HFFc6 (cell line): ENCODE data around the gene SH3TC1. TPM values are rescaled to one million over a fixed set of nuclear protein-coding genes. Genes with fewer than 3 reads are reported as not detected.

Experiments used
- DNase-seq: peaks from one replicate; pipeline ENCODE4 v3.0.0-alpha.2; 2018
- H3K27ac Mint-ChIP-seq: 2 replicates; pipeline ENCODE4 v1.8.0; 2020; ENCODE audit warnings: mild to moderate bottlenecking, mixed read lengths
- H3K27me3 Mint-ChIP-seq: 2 replicates; pipeline ENCODE4 v1.8.0; 2021; ENCODE audit warnings: mild to moderate bottlenecking, moderate library complexity, mixed read lengths; ENCODE audit not compliant: insufficient read depth
- H3K36me3 Mint-ChIP-seq: 2 replicates; pipeline ENCODE4 v1.8.0; 2021; ENCODE audit warnings: low read depth, mixed read lengths
- H3K4me1 Mint-ChIP-seq: 2 replicates; pipeline ENCODE4 v1.8.0; 2020; ENCODE audit warnings: low read depth, mixed read lengths
- H3K4me3 Mint-ChIP-seq: 2 replicates; pipeline ENCODE4 v1.8.0; 2020; ENCODE audit warnings: mild to moderate bottlenecking, moderate library complexity, mixed read lengths
- H3K9me3 Mint-ChIP-seq: 2 replicates; pipeline ENCODE4 v1.8.0; 2020; ENCODE audit warnings: mild to moderate bottlenecking, mixed read lengths
- CTCF ChIP-seq: fragments of 200-600 bp; sonication (generic); IDR thresholded peaks from 2 replicates; pipeline ENCODE4 v1.5.0; 2021; ENCODE audit warnings: antibody characterized with exemption, mild to moderate bottlenecking
- total RNA-seq, 6 experiments: library from RNA; stranded (reverse); fragmentation: NEBNext Ultra II Directional; extraction: Animal tissue kit (Norgen Biotek cat#: 25700); gene quantifications; 2 replicates in 1 of 6; 3 replicates in 5 of 6; pipeline ENCODE4 v1.2.3, GENCODE V29; 2021

SH3TC1 gene
- total RNA-seq, 6 experiments from 2014 or later, result 0.34 to 1.4 (median 0.86) TPM

DNA sequence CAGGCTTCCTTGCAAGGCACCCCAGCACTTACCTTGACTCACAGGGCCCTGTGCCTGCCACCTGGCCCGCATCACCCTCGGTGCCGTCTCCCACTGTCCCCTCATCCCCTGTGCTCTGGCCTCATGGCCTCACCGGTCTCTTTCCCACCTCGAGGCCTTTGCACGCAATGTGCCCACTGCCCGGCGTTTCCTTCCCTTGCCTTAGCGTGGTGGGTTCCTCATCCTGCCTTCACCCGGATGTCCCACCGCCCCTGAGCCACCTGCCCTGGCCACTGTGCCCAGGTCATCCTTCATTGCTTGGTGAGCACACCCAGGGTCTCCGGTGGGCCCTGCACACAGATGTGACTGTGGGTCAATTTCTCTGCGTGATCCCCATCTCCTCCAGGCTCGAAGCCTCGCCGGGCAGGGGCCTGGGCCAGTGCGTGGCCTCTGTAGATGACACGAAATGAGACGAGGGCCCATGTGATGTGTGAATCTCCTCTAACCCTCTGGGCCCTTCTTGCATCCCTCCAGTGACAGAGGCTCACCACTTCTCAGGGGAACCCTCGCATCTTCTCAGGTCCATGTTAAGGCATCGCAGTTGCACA is 75.1 kb downstream of the SH3TC1 start:
- DNase-seq, result no peak
- Mint-ChIP-seq H3K4me1 (peaks cover 58% of the 10 kb centered on the region), H3K27ac (peak overlapping the region; percentile 52), H3K9me3 (no peaks in the 10 kb centered on the region), H3K36me3 (no peaks in the 10 kb centered on the region), H3K27me3 (no peaks in the 10 kb centered on the region; the same call in 1 of the 2 replicates), H3K4me3 (no peak overlapping the region)
- no peak for TF ChIP-seq CTCF

DNA sequence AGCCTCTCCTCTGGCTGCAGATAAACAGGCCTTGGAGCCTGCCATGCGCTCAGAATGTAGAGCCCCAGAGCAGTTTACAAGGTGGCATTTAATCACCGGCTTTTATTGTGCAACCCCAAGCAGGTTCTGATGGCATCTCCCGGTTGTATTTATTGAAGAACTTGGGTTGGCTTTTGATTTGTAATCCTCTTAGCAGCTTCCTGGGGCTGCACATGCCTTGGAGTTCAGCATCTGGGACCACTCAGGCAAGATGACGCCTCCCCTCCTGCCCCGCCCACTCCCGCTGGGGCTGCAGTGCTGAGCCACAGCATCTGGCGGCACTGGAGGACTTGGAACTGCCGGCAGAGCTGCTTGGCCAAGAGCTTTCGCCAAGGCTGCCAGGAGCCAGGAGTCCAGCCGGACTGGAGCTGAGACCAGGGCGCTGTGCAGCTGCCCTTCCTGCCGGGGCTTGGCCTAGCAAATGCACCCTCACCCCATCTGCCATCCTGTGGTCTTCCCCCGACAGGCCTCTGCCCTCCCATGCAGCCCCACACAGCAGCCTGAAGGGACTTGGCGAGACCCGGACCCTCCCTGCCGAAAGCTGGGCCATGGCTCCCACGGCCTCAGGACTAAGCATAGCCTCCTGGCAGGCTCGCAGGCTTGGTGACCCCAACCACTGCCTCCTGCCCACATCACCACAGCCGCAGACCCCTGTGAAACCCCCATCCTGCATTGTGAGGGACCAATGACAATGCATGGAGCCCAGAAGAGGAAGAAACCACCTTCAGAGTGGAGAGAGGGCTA is 75.9 kb downstream of the SH3TC1 start:
- H3K4me1 Mint-ChIP-seq, result peaks cover 65% of the 10 kb centered on the region
- H3K27ac Mint-ChIP-seq, result peak overlapping the region; percentile 52
- H3K4me3 Mint-ChIP-seq, result no peak overlapping the region; the same call in 1 of the 2 replicates
- peak; percentile 92 for DNase-seq
- H3K27me3 Mint-ChIP-seq, result no peaks in the 10 kb centered on the region; the same call in none of the 2 replicates
- no peaks in the 10 kb centered on the region for H3K9me3 Mint-ChIP-seq
- no peaks in the 10 kb centered on the region for H3K36me3 Mint-ChIP-seq
- peak; percentile 66 for TF ChIP-seq CTCF

DNA sequence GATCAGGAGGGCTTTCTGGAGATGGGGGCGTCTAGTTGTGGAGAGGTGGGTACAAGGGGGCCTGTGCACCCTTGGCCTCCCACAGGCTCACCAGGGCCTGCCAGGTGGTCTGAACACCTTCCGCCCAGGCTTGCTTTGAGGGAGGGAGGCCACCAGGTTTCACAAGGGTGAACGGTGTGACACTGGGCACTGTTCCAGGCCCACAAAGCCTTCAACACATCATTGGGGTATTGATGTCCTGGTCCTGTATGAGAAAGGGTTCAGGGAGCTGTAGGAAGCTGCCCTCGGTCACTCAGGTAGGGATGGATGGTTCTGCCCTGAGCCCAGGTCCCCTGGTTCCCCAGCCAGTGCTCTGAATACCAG is 76.4 kb downstream of the SH3TC1 start:
- Mint-ChIP-seq H3K9me3 (no peaks in the 10 kb centered on the region), H3K27me3 (no peaks in the 10 kb centered on the region; the same call in none of the 2 replicates), H3K36me3 (no peaks in the 10 kb centered on the region), H3K4me1 (peaks cover 65% of the 10 kb centered on the region), H3K4me3 (no peak overlapping the region), H3K27ac (no peak overlapping the region)
- no peak for DNase-seq
- TF ChIP-seq CTCF, result no peak

GRCh38 chr4:8276358-8277240 is 77.5 kb downstream of the SH3TC1 start:
- H3K4me1 Mint-ChIP-seq, result peaks cover 60% of the 10 kb centered on the region
- TF ChIP-seq CTCF, result no peak
- no peak overlapping the region for H3K27ac Mint-ChIP-seq
- H3K9me3 Mint-ChIP-seq, result no peaks in the 10 kb centered on the region
- DNase-seq, result no peak
- H3K36me3 Mint-ChIP-seq, result no peaks in the 10 kb centered on the region
- no peak overlapping the region for H3K4me3 Mint-ChIP-seq
- no peaks in the 10 kb centered on the region; the same call in none of the 2 replicates for H3K27me3 Mint-ChIP-seq

DNA sequence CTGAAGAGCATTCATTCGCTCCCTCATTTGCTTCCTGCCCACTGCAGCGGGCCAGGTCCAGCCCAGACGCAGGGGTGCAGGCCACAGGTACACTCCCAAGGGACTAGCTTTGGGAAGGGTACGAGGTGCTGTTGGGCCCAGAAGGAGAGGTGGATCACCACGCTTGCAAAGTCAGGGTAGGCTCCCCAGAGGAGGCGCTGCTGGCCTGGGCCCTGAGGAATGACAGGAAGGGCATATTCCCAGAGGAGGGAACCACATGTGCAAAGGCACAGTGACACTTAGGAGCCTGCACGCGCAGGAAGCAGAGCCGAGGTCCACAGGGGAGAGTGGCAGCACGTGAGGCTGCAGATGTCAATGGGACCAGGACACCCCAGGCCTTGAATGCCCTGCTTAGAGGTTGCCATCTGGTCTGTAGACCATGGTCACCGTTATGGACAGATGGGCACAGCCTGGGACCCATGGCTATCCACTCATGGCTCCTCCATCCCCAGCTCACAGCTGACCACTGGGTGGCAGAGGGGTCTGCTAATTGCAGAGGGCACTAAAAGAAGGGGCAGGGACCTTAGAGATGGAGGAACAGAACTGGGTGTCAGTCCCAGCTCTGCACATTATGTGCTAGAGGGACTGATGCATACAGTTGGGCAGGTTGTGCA is 78.4 kb downstream of the SH3TC1 start:
- H3K27me3 Mint-ChIP-seq, result no peaks in the 10 kb centered on the region; the same call in none of the 2 replicates
- H3K9me3 Mint-ChIP-seq, result no peaks in the 10 kb centered on the region
- H3K4me1 Mint-ChIP-seq, result peaks cover 54% of the 10 kb centered on the region
- H3K36me3 Mint-ChIP-seq, result no peaks in the 10 kb centered on the region
- peak overlapping the region; percentile 98 for H3K27ac Mint-ChIP-seq
- DNase-seq, result no peak
- peak; percentile 44 for TF ChIP-seq CTCF
- no peak overlapping the region for H3K4me3 Mint-ChIP-seq
